AG10803 (cell line): ENCODE measurements around the gene TOMM40.

Source experiments
- DNase-seq: peaks from one replicate; pipeline ENCODE4 v3.0.0; 2010; ENCODE audit warnings: low read depth
- H3K4me3 ChIP-seq: 2 replicates; pipeline ENCODE4 v1.5.1; 2011; ENCODE audit warnings: mild to moderate bottlenecking, low read length, control low read depth
- TF ChIP-seq, protein P1 (sequence below): conservative IDR thresholded peaks from 2 replicates; pipeline ENCODE4 v1.5.1; 2011; ENCODE audit warnings: mild to moderate bottlenecking, low read length, control low read depth, inconsistent platforms

TOMM40 gene

GRCh38 chr19:44943801-44944249, 52.8 kb downstream of the TOMM40 start:
- TF ChIP-seq, protein P1, sequence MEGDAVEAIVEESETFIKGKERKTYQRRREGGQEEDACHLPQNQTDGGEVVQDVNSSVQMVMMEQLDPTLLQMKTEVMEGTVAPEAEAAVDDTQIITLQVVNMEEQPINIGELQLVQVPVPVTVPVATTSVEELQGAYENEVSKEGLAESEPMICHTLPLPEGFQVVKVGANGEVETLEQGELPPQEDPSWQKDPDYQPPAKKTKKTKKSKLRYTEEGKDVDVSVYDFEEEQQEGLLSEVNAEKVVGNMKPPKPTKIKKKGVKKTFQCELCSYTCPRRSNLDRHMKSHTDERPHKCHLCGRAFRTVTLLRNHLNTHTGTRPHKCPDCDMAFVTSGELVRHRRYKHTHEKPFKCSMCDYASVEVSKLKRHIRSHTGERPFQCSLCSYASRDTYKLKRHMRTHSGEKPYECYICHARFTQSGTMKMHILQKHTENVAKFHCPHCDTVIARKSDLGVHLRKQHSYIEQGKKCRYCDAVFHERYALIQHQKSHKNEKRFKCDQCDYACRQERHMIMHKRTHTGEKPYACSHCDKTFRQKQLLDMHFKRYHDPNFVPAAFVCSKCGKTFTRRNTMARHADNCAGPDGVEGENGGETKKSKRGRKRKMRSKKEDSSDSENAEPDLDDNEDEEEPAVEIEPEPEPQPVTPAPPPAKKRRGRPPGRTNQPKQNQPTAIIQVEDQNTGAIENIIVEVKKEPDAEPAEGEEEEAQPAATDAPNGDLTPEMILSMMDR: no peak
- peak; percentile 13 for DNase-seq
- H3K4me3 ChIP-seq: no peak overlapping the region

GRCh38 chr19:44947041-44947581, 56.1 kb downstream of the TOMM40 start:
- TF ChIP-seq, protein P1: no peak
- H3K4me3 ChIP-seq: no peak overlapping the region
- DNase-seq: no peak

- TF ChIP-seq, protein P1: no peak
- no peak overlapping the region for H3K4me3 ChIP-seq
- no peak for DNase-seq
Observed at GRCh38 chr19:44948237-44948636, 57.2 kb downstream of the TOMM40 start.

DNA sequence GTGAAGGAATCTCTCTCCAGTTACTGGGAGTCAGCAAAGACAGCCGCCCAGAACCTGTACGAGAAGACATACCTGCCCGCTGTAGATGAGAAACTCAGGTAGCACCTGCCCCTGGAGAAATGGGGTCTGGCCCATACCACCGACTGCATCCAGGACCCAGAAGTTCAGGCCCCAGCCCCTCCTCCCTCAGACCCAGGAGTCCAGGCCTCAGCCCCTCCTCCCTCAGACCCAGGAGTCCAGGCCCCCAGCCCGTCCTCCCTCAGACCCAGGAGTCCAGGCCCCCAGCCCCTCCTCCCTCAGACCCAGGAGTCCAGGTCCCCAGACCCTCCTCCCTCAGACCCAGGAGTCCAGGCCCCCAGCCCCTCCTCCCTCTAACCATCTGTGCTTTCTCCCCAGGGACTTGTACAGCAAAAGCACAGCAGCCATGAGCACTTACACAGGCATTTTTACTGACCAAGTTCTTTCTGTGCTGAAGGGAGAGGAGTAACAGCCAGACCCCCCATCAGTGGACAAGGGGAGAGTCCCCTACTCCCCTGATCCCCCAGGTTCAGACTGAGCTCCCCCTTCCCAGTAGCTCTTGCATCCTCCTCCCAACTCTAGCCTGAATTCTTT, 57.8 kb downstream of the TOMM40 start:
- H3K4me3 ChIP-seq: no peak overlapping the region
- TF ChIP-seq, protein P1: no peak
- DNase-seq: peak; percentile 18

- no peak overlapping the region for H3K4me3 ChIP-seq
- no peak for DNase-seq
- TF ChIP-seq, protein P1: no peak
Observed at GRCh38 chr19:44949550-44949949, 58.5 kb downstream of the TOMM40 start.

GRCh38 chr19:44951179-44952159, 60.4 kb downstream of the TOMM40 start:
- H3K4me3 ChIP-seq: no peak overlapping the region
- peak; percentile 78 for DNase-seq
- TF ChIP-seq, protein P1: peak; percentile 84
